ENCODE measurements around the gene NF1.

DNA sequence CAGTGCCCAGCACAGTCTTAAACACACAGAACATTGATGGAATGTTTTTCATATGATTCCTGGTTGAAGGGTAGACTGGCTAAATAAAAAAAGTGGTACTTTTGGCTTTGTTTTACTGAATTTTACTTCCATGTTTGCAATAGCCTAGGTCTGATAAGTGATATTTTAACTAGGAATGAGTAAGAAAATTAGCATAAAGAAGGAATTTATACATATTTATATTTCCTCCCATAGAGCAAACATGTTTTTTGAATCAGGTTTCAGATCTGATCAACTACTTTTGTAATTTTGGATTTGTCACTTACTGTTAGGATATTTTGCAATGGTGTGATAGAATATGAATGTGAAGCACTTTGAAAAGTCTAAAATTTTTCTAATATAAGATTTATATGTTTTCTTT is 7.2 kb downstream of the NF1 start:
- TF ChIP-seq, protein P1, sequence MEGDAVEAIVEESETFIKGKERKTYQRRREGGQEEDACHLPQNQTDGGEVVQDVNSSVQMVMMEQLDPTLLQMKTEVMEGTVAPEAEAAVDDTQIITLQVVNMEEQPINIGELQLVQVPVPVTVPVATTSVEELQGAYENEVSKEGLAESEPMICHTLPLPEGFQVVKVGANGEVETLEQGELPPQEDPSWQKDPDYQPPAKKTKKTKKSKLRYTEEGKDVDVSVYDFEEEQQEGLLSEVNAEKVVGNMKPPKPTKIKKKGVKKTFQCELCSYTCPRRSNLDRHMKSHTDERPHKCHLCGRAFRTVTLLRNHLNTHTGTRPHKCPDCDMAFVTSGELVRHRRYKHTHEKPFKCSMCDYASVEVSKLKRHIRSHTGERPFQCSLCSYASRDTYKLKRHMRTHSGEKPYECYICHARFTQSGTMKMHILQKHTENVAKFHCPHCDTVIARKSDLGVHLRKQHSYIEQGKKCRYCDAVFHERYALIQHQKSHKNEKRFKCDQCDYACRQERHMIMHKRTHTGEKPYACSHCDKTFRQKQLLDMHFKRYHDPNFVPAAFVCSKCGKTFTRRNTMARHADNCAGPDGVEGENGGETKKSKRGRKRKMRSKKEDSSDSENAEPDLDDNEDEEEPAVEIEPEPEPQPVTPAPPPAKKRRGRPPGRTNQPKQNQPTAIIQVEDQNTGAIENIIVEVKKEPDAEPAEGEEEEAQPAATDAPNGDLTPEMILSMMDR (IDR thresholded peaks at IDR 0.05; ENCODE audit: insufficient read depth, low read length, poor library complexity, severe bottlenecking): no peak
- TF ChIP-seq EZH2phosphoT487 (conservative IDR thresholded peaks at IDR 0.05; ENCODE audit: low read length): no peak

All from SU-DHL-6 (cell line).